Measurements from ENCODE around the gene PTPRG.

- TF ChIP-seq CTCF (IDR thresholded peaks at IDR 0.05; ENCODE audit: poor library complexity) (no peak), EZH2phosphoT487 (IDR thresholded peaks at IDR 0.05; ENCODE audit: low read depth, severe bottlenecking, unreplicated experiment) (no peak)
These were observed 106.4 kb downstream of the PTPRG start for GRCh38 chr3:61667814-61668213.
